ENCODE results near the gene FBXO34.

The FBXO34 gene

GRCh38 chr14:55272922-55273321 lies 1.7 kb downstream of the FBXO34 start:
- no peak for DNase-seq (ENCODE audit: low read depth, low spot score)

GRCh38 chr14:55274146-55274545 lies 2.9 kb downstream of the FBXO34 start:
- no peak for DNase-seq (ENCODE audit: low read depth, low spot score)

DNA sequence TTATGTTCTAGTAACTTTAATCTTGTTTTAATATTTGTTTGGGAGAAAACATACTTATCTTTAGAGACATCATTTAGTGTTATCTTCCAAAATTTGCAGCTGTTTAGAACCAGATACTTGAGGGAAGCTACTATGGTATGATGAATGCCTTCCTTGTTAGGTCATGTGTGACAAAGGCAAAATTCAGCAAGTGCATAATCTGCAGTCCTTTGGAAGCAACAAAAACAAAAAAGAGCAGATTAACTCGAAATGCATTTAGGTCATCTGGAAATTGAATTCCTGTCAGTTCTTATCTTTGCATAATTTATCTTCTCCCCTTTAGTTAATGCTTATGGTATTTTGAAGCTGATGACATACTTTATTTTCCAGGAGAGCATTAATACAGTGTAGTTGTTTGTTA lies 3.5 kb downstream of the FBXO34 start:
- DNase-seq (ENCODE audit: low read depth, low spot score), result no peak

- DNase-seq (ENCODE audit: low read depth, low spot score), result no peak
These were observed 5.5 kb downstream of the FBXO34 start for GRCh38 chr14:55276736-55277135.

- no peak for DNase-seq (ENCODE audit: low read depth, low spot score)
These were observed 6.9 kb downstream of the FBXO34 start for GRCh38 chr14:55277972-55278740.

GRCh38 chr14:55279384-55279783 lies 8.2 kb downstream of the FBXO34 start:
- DNase-seq (ENCODE audit: low read depth, low spot score), result no peak

GRCh38 chr14:55281316-55281839 lies 10.2 kb downstream of the FBXO34 start:
- no peak for DNase-seq (ENCODE audit: low read depth, low spot score)

GRCh38 chr14:55285048-55285652 lies 13.9 kb downstream of the FBXO34 start:
- no peak for DNase-seq (ENCODE audit: low read depth, low spot score)

- DNase-seq (ENCODE audit: low read depth, low spot score), result no peak
These were observed 17.2 kb downstream of the FBXO34 start for GRCh38 chr14:55288439-55288838.

DNA sequence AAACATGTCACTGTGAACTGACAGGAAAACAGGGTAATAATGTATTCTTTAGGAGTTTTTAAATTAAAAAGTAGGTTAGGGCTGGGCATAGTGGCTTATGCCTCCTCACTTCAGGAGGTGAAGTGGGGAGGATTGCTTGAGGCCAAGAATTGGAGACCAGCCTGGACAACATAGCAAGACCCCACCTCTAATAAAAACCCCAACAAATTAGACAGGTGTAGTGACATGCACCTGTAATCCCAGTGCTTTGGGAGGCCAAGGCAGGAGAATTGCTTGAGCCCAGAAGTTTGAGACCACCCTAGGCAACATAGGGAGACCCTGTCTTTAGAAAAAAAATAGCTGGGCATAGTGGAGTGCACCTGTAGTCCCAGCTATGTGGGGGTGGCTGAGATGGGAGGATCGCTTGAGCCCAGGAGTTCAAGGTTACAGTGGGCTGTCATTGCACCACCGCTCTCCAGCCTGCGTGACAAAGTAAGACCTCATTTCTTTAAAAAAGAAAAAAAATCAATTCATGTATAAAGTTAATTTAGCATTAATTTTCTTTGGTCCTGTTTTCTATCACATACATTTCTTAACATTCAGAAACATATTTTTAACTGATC lies 20.4 kb downstream of the FBXO34 start:
- DNase-seq (ENCODE audit: low read depth, low spot score), result no peak

- DNase-seq (ENCODE audit: low read depth, low spot score), result no peak
These were observed 23.4 kb downstream of the FBXO34 start for GRCh38 chr14:55294603-55295002.

DNA sequence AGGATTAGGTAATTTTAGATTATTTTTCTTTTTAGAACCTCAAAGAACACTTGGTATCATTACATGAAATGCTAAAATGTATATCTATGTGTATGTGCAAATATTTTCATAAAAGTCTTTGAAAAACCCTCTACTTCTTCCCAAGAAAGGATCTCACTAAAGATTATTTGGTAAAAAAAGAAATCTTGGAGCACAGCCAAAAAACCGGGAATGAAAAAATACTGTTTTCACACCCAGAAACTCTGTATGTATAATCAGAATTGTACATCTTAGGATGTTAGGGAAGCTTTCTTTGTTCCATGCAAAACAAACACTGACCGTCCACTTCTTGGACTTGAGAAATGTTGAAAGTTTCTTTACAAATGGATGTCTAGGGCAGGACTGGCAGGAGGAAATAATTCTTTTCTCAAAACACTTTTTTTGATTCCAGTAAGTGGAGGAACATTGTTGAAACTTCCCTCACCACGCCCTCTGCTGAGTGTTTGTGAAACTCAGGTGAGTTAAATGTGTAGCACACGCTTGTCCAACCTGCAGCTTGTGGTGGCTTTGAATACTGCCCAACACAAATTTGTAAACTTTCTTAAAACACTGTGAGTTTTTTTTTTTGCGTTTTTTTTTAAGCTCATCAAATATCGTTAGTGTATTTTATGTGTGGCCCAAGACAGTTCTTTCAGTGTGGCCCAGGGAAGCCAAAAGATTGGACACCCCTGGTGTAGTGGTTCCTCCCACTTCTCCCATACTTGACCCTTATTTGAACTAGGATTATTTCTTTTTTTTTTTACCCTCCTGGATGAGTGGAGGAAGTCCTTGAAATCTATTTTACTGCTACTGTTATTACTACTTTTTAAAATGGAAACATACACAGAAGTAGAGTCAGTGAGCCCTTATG lies 26.6 kb downstream of the FBXO34 start:
- DNase-seq (ENCODE audit: low read depth, low spot score), result no peak

DNA sequence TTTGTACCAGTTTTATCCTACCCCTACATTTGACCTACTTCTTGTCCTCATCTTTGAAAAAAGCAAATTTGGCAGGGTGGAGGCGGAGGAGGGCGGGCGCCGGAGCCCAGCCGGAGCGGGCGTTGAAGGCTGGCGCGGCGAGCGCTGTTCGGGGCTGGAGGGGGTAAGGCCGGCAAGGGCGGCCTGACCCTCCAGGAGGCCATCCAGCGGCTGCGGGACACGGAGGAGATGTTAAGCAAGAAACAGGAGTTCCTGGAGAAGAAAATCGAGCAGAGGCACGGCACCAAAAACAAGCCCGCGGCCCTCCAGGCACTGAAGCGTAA lies 27.2 kb downstream of the FBXO34 start:
- no peak for DNase-seq (ENCODE audit: low read depth, low spot score)

DNA sequence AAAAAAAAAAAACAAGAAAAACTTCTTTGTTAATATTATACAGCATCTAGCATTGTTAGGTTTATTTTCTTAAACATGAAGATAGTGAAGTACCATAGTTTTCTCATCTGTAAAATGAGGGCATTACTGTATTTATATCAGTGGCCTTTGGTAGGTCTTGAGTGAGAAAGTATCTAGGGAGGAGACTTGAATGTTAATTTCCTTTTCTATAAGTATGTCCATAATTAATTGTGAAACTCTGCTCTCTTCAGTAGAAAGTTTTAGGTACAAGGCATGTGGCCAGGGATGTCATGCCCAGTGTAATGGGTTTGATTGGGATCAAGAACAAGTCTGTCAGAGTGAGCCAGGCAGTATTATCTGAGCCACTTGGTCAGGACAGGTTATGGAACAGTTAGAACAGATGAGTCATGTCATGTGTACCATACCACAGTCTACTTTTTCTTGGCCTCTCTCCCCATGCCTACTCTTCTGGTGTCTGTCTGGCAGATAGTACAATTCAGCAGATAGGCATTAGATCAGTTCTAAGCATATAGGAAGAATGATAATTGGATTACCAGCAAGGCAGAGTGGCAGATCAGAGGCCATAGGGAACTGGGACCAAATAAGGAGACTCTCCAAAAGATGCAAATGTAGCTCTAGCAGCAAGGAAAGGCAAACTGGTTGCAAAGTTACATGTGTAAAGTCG lies 30.4 kb downstream of the FBXO34 start:
- DNase-seq (ENCODE audit: low read depth, low spot score), result no peak

DNA sequence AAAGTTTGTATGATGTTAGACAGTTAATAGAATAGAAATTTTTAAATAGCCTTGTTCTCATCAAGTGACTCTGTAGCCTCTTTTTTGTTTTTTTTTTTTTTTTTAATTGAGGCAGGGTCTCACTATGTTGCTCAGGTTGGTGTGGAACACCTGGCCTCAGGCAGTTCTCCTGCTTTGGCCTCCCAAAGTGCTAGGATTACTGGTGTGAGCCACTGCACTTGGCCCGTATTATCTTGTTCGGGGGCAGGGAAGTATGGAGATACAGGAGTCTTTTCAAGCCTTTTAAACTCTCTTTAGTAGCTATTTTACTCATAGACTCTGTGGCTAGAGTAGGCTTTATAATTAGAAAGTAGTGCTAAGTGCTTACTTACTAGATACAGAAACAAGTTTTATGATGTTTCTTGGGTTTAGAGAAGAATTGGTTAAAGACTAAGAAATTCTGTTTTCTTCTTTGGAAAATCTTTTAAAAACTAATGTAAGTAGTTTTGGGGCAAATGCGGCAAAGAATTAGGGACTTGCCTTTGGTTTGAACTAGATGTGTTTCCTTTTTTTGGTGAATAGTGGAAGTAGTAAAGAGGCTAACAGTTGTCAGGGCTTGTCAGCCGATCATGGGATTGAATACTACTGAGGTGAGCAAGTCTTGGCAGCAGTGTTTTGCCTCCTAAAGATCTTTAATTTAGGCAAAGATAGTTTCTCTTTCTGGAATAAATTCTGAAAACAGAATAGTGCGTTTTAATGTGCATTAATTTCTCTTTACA lies 31.3 kb downstream of the FBXO34 start:
- no peak for DNase-seq (ENCODE audit: low read depth, low spot score)

DNA sequence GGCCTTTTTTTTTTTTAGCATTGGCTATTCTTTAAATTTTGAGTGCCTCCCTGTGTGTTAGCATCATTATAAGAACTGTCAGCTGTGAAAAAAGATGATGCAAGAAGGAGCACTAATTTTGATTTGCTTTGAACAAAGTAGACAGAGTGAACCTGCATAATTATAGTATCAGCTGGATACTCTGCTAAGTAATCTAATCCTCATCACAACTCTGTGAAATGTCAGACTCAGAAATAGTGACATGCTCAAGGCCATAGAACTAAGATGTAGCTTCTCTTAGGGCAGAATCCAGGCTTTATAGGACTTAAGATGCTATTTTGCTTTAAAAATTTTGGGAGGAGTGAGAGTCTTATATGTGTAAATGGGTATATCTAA lies 31.9 kb downstream of the FBXO34 start:
- DNase-seq (ENCODE audit: low read depth, low spot score), result no peak

GRCh38 chr14:55303691-55304145 lies 32.5 kb downstream of the FBXO34 start:
- DNase-seq (ENCODE audit: low read depth, low spot score), result no peak

GRCh38 chr14:55306938-55307589 lies 35.8 kb downstream of the FBXO34 start:
- DNase-seq (ENCODE audit: low read depth, low spot score), result no peak

DNA sequence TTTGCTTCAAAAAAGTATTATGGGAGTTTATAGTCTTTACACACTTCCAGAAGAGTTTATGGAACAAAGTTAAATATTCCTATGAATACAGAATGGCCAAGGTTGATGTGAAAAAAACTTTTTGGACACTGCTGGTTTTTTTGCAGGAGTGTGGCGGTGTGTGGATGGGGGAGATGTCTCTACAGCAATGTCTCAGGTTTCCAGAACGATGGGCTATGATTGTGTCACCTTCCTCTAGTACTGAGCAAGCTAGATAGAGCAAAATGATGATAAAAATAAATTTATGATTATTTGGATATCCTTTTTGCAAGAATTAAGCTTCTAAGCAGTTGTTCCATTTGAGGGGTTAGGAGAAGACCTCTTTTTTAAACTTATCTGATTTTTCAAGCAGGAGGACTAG lies 37.9 kb downstream of the FBXO34 start:
- DNase-seq (ENCODE audit: low read depth, low spot score), result no peak

- no peak for DNase-seq (ENCODE audit: low read depth, low spot score)
These were observed 38.6 kb downstream of the FBXO34 start for GRCh38 chr14:55309761-55310365.

Data from iPS DF 19.7 (cell line).